CD4-positive, alpha-beta T cell treated with Interleukin-4 for 1 hour (primary cell): ENCODE results near the gene RAI2.
A peak's percentile ranks its signal among the peaks of the same experiment; 100 is the strongest.

ENCODE experiments used
- DNase-seq, 2 donors: peaks; one replicate each; pipeline ENCODE4 v3.0.0-alpha.2; 2020 to 2022

Gene RAI2

GRCh38 chrX:17860811-17861488 lies at the start of gene RAI2:
RAI2 (minus strand) TSS chrX:17861298; CDS start chrX:17802010, 59,288 bp downstream.
- DNase-seq, result peak; percentile 22 to 26

GRCh38 chrX:17888421-17888820 lies 27.3 kb upstream of the RAI2 start:
- no peak for DNase-seq

DNA sequence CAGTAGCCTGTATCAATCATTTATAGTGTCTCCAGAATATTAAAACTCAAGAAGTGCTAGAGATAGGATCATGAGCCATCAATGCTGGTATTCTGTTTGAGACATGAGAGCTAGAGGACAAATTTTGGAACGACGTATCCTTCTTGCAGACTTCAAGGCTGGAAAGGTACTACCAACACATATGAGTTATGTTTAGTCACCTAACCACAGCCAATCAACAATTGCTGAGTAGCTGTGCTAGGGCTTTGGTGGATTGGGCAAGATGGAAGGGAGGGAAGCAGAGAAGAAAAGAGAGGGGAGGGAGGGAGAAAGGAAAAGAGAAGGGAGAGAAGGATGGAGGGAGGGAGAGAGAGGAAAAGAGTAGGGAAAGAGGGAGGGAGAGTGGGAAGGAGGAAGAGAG lies 21.6 kb upstream of the RAI2 start:
- DNase-seq, result no peak

- no peak for DNase-seq
Observed at GRCh38 chrX:17878028-17878670, 17.1 kb upstream of the RAI2 start.

GRCh38 chrX:17876135-17876534 lies 15.0 kb upstream of the RAI2 start:
- no peak for DNase-seq

GRCh38 chrX:17869580-17869979 lies 8.5 kb upstream of the RAI2 start:
- no peak for DNase-seq

GRCh38 chrX:17861489-17862011 lies 452 bp upstream of the RAI2 start:
- no peak for DNase-seq

DNA sequence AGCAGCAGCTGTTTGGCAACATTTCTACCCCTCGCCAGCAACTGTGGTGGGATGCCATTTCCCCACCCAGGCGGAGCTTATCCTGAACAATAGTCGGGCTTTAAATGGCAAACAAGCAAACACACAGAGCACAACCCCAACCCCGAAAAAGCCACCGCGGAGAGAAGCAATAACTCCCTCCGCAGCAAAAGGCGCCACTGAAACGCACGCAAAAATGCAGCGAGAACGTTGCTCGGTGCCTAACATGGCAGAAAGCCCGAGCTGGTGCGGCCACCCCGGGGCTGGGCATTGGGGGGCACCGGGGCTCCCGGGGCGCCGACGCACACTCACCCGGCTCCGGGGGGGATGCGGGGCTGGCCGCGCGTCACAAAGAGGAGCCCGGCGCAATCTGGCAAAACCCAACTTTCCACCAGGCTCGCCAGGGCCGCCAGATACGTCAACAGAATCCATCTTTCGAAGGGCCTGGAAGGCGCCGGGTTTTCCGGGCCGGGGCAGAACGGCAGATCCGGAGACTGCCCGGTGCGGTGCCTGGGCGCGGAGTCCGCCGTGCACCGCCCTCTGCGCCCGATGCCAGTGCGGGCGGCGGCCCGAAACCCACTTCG lies 818 bp downstream of the RAI2 start:
- no peak for DNase-seq

- DNase-seq, result peak in 1 of 2 donors; percentile 19
Observed at GRCh38 chrX:17859609-17860178, 1.4 kb downstream of the RAI2 start.

DNA sequence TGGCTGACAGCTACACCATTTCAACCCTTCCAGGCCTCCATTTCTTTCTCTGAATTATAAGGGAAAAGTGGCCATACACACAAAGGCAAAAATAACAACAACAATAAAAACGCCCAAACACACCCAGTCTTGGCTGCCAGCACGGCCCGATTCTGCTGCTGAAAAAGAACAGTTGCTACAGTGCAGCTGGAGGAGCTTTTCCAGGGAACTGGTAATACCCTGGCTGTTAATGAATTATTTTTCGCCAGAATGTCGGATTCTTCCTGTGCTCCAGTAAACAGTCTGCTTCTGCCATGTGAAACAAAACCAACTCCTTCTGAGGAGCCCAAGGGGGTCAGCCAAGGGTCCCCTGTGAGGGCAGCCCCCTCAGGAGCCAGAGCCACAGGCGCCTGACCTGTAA lies 6.6 kb downstream of the RAI2 start:
- no peak for DNase-seq

DNA sequence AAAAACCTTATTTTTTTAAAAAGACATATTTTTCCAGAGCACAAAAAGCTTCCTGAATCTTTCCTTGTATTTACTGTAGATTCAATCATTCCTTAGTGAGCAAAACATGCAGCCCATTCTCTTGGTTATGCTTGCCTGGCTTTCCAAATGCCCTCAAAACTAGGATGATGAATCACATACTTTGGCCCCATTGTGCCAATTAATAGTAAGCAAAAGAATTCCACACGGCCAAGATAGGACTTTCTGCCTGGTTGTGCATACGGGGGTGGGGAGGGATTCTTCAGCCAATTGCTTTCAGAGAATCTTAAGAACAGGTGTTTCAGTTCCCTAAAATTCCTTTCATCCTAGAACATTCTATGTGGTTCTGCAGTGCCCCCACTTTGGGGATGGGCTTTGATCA lies 7.0 kb downstream of the RAI2 start:
- DNase-seq, result no peak

DNA sequence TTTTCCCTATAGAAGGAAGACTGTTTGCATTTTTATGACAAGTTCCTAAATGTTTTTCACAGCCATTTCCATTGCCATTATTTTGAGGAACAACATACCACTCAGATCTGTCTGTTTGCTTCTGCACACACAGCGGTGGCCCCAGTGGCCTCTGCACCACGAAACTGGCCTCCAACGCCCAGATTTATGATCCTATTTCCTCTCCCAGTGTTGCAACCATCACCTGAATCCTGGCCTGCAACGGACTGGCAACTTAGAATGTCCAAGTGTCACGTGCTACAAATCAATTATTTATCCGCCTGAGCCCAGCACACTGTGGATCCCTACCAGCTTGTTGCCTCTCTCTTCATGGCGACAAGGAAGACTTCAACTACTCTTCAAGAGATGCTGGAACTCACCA lies 9.2 kb downstream of the RAI2 start:
- no peak for DNase-seq

DNA sequence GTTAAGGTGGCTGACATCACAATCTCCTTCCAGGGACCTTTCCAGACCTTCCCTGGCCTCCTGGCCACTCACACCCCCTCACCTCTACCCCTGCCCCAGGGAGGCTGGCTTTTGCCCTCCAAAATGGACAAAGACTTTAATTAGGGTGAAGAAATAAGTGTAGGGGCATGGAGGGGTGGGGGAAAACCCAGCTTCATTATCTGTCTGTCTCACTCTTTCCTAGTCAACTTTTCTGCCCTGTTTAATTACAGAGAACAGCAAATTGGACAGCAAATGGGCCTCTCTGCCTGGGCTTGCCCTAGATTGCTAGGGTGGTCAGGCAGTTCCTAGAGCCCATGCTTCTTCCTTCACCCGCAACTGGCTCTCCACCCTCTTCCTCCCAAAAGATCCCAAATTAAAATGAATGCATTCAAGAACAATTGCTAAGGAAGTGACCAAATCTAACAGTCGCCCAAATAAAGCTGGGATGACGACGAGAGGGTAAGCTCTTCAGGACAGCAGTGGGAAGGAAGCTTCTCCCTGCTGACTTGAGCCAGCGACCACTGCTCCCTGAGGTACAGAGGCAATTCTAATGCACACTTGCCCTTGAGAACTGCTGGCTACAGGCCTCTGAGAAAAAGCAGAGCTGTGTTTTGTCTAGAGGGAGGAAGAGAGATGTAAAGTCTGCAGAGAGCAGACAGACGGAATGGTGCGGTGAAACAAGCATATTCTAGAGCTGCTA lies 12.4 kb downstream of the RAI2 start:
- no peak for DNase-seq

GRCh38 chrX:17846045-17846444 lies 15.1 kb downstream of the RAI2 start:
- DNase-seq, result no peak

- no peak for DNase-seq
Observed at GRCh38 chrX:17844236-17844635, 16.9 kb downstream of the RAI2 start.

DNA sequence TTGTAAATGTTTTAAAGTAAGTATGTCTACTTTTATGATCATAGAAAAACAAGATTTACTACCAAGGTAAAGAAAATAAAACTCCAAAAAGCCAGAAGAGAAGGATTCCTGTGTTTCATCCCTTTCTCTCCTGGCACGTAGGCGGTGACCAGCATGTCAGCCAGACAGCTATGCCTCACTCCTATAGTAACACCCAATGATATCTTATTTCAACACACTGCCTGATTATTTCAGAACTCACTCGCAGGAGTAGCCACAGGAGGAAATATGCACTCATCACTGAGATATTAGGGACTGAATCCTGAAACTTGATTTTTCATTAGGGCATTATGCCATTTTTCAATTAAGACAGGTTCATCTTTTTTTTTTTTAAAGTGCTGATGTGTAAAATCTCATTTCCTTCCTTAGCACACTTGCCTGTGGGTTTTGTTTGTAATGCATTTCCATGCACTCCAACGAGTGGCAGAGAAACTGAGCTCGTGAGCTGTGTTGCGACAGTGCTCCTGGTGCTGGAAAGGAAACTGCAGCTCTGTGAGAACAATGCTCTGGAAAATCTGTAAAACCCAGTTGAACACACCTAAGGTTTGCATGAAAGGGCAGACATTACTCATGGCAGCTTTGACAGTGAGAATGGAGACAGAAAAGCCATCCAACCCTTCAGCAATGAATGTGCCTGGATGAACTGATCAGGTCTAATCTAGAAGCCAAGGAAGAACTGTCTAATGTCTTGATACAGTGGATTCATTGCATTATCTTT lies 18.2 kb downstream of the RAI2 start:
- DNase-seq, result no peak

- DNase-seq, result no peak
Observed at GRCh38 chrX:17839269-17839668, 21.8 kb downstream of the RAI2 start.

GRCh38 chrX:17836830-17837229 lies 24.3 kb downstream of the RAI2 start:
- no peak for DNase-seq

DNA sequence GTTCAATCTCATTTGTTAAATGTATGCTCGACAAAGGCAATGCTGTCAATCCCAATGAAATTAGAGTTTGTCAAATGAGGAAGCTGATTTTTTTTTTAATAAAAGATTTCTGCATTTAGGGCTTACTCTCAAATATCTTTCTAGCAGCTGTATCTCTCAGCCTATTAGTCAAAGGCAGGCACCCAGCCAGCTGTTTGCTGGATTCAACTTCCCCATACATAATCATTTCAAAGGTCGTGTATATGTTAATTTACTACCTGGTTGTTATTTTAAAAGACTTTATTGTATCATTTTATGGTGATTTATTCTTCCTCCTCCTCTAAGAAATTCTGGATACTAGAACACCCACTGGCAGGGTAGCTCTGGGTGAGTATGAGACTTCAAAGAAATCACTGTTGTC lies 27.1 kb downstream of the RAI2 start:
- no peak for DNase-seq

- DNase-seq, result no peak
Observed at GRCh38 chrX:17831255-17831654, 29.8 kb downstream of the RAI2 start.

DNA sequence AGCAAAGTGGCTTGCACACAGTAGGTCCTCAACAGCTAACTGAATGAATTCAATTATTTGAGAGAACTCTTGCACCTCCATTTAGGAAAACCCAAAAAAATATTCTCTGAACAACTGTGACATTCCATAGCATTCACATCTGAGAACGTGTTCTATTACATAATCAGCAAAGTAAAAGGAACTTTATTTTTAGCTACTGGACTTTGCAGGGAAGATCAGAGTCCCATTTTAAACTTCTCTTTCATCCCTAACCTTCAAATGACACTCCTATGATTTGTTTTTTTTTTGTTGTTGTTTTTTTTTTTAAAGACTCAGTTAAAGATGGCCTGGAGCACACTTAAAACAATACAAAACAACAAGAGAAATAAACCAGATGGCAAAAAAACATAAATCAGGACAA lies 30.9 kb downstream of the RAI2 start:
- no peak for DNase-seq

GRCh38 chrX:17829566-17829965 lies 31.5 kb downstream of the RAI2 start:
- no peak for DNase-seq
